ENCODE measurements around the gene LTBP3. TPM values are rescaled to one million over a fixed set of nuclear protein-coding genes. Genes with fewer than 3 reads are reported as not detected.

The LTBP3 gene
- total RNA-seq, 1 experiment from 2014 or later = 10.6 TPM

DNA sequence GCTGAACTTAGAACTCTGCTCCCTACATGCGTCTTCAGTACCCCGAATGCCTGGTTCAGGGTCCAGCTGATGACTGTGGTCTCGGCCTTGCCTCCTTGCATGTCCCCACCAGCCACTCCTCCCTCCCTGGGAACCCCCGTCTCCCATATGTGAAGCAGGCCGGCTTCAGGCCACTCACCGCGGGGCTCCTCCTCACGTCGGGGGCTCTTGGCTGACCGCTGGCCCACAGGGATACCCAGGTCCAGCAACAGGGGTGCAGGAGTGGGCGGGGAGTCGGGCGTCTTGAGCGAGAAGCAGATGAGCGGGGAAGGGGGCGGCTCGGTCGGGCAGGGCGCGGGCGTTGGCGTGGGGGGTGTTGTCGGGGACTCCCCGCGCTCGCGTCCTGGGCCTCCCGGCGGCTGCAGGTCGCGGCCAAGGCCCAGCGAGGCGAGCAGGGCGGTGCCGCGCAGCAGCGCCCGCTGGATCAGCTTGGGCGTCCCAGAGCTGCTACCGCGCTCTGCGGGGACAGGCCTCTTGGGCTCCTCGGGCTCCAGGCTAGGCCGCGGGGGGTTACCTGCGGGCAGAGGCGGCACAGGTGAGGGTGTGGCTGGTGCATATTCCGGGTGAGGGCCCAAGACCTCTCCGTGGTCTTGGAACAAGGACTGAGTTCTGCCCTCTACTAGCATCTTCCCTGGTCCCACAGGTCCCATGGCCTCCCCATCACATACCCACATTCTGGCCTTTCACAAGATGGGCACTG lies 41.2 kb upstream of the LTBP3 start:
- H2BK12ac ChIP-seq (ENCODE audit: insufficient read length, low read depth, low read length) = no peak overlapping the region
- H3K18ac ChIP-seq (ENCODE audit: insufficient read length, low read depth, low read length) = no peak overlapping the region
- no peak overlapping the region for H2BK5ac ChIP-seq (ENCODE audit: insufficient read length, low read length)
- H3K79me1 ChIP-seq (ENCODE audit: insufficient read depth, low read depth, low read length, poor library complexity, severe bottlenecking) = no peaks in the 10 kb centered on the region
- Mint-ChIP-seq H3K27ac (no peak overlapping the region), H3K27me3 (ENCODE audit: low read depth) (peaks cover 10% of the 10 kb centered on the region), H3K36me3 (ENCODE audit: insufficient read depth in 1 of 3, low read depth in 3 of 3) (peaks cover 9 to 31% (median 19%) of the 10 kb centered on the region in 3 experiments), H3K4me1 (peaks cover 0 to 3% of the 10 kb centered on the region in 2 experiments; a peak in 1 of 4 replicates), H3K4me3 (no peak overlapping the region), H3K9me3 (no peaks in the 10 kb centered on the region)
- H2AK5ac ChIP-seq (ENCODE audit: insufficient read length, low read length) = no peak overlapping the region
- H4K20me1 ChIP-seq (ENCODE audit: control insufficient read depth, insufficient read depth, insufficient read length) = no peaks in the 10 kb centered on the region
- no peaks in the 10 kb centered on the region for H3K23me2 ChIP-seq (ENCODE audit: insufficient read length, low read depth, low read length, poor library complexity, severe bottlenecking)
- DNase-seq = no peak
- TF ChIP-seq, protein P1, sequence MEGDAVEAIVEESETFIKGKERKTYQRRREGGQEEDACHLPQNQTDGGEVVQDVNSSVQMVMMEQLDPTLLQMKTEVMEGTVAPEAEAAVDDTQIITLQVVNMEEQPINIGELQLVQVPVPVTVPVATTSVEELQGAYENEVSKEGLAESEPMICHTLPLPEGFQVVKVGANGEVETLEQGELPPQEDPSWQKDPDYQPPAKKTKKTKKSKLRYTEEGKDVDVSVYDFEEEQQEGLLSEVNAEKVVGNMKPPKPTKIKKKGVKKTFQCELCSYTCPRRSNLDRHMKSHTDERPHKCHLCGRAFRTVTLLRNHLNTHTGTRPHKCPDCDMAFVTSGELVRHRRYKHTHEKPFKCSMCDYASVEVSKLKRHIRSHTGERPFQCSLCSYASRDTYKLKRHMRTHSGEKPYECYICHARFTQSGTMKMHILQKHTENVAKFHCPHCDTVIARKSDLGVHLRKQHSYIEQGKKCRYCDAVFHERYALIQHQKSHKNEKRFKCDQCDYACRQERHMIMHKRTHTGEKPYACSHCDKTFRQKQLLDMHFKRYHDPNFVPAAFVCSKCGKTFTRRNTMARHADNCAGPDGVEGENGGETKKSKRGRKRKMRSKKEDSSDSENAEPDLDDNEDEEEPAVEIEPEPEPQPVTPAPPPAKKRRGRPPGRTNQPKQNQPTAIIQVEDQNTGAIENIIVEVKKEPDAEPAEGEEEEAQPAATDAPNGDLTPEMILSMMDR (conservative IDR thresholded peaks at IDR 0.05) = no peak
- H3K27ac ChIP-seq (ENCODE audit: insufficient read length, low read depth, low read length) = no peak overlapping the region
- H3K9ac ChIP-seq (ENCODE audit: extremely low read depth, insufficient read length, low read length) = no peak overlapping the region
- no peak overlapping the region for H3K56ac ChIP-seq (ENCODE audit: insufficient read length, low read depth, low read length)
- no peak overlapping the region for H3K4me2 ChIP-seq (ENCODE audit: insufficient read depth, insufficient read length, low read length)
- H4K91ac ChIP-seq (ENCODE audit: insufficient read length, low read depth, low read length) = no peak overlapping the region
- H4K5ac ChIP-seq (ENCODE audit: insufficient read length, low read depth, low read length) = no peak overlapping the region
- WGBS (ENCODE audit: extremely low coverage, insufficient read length, low lambda C conversion rate) = no CpG with 5 or more reads among the region's 49 CpGs
- no peak overlapping the region for H2AFZ ChIP-seq (ENCODE audit: low read length)
- no peak overlapping the region for H3K4ac ChIP-seq (ENCODE audit: low read depth, low read length)
- no peaks in the 10 kb centered on the region for H3K79me2 ChIP-seq (ENCODE audit: insufficient read depth, low read length)
- H3K14ac ChIP-seq (ENCODE audit: insufficient read depth, low read length) = no peak overlapping the region
- no peaks in the 10 kb centered on the region for H3K9me3 ChIP-seq (ENCODE audit: control insufficient read depth, low read depth, low read length)
- no peak overlapping the region for H2BK15ac ChIP-seq (ENCODE audit: low read depth, low read length)
- no peak overlapping the region for H3K23ac ChIP-seq (ENCODE audit: insufficient read length, low read depth, low read length)
- H4K8ac ChIP-seq (replicated peaks; ENCODE audit: insufficient read length, low read depth, low read length) = no peak overlapping the region
- no peaks in the 10 kb centered on the region for H3K4me1 ChIP-seq (ENCODE audit: insufficient read depth, low read length)
- H2BK20ac ChIP-seq (ENCODE audit: low read depth, low read length, poor library complexity, severe bottlenecking) = no peak overlapping the region
- no peak overlapping the region for H3T11ph ChIP-seq (ENCODE audit: low read length)
- H2BK120ac ChIP-seq (ENCODE audit: low read depth, low read length, poor library complexity, severe bottlenecking) = no peak overlapping the region
- H3K27me3 ChIP-seq (ENCODE audit: insufficient read depth, low read length) = no peaks in the 10 kb centered on the region; the same call in 1 of the 2 replicates

All from H9 (cell line).